GM19240 (cell line): ENCODE results near the gene ARHGAP35.
"Not testable (repeated sequence)": the region's sequence is repeated elsewhere in the genome, so short reads cannot be mapped to it uniquely, and the experiment has no call there.

ENCODE experiments used
- DNase-seq: peaks from one replicate; pipeline ENCODE4 v3.0.0; 2011; ENCODE audit warnings: low spot score; ENCODE audit not compliant: insufficient read length

Gene ARHGAP35

DNA sequence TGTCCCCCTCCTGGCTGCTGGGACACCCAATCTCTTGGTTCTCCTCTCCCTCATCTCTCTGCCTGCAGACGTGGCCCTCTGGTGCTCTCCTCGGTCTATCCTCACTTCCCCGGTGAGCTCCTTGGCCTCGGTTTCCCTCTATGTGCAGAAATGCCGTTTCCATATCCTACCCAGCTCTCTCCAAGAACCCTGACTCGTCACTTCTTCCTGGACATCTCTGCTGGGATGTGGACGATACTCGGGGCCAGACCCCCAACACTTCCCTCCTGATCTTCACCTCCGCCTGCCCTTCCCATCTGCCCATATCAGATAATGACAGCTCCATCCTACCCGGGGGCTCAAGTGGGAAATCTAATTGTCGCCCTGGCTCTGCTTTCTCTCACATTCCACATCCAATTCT lies 18.0 kb upstream of the ARHGAP35 start:
- DNase-seq: no peak

DNA sequence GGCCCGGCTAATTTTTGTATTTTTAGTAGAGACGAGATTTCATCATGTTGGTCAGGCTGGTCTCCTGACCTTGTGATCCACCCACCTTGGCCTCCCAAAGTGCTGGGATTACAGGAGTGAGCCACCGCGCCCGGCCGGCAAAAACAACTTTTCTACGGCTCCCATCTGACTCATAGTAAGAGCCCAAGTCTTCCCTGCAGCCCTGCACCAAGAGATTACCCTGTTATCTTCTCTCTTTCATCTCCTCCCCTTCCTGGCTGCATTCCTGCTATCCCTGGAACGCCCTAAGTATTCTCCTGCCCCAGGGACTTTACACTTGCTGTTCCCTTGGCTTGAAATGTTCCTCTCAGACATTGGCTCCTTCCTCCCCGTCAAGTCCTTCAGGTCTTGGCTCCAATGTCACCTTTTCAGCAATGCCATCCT lies 16.7 kb upstream of the ARHGAP35 start:
- DNase-seq: no peak

DNA sequence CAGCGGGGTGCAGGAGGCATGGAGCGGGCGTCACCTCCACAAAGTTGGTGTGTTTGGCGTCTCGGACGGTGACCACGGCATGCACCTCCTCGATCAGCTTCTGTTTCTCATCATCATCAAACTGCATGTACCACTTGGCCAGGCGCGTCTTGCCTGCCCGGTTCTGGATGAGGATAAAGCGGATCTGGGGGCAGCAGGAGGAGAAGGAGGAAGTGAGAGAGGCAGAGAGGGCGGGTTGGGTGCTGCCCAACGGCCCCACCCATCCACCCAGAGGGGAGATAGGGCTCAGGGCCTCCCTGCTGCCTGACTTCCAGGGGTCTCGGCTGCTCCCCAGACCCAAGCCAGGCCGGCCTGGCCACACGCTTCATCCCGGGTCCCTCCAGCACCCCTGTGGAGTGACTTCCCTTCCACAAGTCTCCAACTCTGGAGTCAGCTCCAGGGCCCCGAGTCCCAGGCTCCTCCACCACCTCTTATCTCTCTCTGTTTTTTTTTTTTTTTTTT lies 14.8 kb upstream of the ARHGAP35 start:
- no peak for DNase-seq

DNA sequence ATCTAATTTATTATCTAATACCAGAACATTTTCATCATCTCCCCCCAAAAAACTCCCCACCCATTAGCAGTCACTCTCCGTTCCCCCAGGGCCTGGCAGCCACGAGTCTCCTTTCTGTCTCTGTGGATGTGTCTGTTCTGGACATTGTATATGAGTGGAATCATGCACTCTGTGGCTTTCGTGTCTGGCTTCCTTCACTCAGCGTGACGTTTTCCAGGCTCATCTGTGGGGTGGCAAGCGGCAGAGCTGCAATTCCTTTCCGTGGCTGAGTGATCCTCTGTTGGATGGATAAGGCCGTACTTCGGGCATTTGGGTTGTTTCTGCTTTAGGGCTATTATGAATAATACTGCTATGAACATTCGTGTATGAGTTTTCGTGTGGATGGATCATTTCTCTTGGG lies 13.3 kb upstream of the ARHGAP35 start:
- no peak for DNase-seq

DNA sequence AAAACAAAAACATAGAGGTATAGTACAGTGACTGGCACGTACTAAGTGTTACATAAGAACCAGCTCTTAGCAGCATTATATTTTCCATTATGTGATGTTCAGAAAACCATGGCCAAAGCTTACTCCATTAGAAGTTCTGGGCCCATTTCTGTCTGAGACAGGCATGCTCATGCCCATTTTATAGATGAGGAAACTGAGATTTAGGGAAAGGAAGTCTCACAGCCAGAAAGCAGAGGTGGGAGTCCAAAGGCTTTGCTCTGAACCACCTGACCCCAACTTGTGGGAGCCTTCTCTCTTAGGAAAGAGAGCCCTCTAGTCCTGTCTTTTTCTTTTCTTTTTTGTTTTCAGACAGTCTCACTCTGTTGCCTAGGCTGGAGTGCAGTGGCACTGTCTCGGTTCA lies 12.4 kb upstream of the ARHGAP35 start:
- DNase-seq: no peak

DNA sequence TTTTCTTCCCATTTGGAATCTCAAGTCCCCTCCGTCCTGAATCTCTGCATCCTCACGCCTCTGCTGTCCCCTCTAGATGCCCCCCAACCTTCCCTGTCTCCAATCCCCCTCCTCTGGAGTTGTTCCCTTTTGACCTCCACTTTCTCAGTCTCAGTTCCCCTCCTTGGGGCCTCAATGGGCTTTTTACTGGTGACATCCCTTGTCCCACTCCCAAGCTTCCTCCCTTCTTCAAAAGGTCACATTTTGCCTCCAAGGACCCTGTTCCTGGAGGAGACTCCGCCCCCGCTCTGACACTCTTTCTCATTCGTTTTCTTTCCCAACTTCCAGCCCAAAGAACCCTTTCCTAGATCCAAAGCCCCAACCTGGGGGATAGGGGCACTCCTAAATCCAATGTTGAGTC lies 11.2 kb upstream of the ARHGAP35 start:
- no peak for DNase-seq

DNA sequence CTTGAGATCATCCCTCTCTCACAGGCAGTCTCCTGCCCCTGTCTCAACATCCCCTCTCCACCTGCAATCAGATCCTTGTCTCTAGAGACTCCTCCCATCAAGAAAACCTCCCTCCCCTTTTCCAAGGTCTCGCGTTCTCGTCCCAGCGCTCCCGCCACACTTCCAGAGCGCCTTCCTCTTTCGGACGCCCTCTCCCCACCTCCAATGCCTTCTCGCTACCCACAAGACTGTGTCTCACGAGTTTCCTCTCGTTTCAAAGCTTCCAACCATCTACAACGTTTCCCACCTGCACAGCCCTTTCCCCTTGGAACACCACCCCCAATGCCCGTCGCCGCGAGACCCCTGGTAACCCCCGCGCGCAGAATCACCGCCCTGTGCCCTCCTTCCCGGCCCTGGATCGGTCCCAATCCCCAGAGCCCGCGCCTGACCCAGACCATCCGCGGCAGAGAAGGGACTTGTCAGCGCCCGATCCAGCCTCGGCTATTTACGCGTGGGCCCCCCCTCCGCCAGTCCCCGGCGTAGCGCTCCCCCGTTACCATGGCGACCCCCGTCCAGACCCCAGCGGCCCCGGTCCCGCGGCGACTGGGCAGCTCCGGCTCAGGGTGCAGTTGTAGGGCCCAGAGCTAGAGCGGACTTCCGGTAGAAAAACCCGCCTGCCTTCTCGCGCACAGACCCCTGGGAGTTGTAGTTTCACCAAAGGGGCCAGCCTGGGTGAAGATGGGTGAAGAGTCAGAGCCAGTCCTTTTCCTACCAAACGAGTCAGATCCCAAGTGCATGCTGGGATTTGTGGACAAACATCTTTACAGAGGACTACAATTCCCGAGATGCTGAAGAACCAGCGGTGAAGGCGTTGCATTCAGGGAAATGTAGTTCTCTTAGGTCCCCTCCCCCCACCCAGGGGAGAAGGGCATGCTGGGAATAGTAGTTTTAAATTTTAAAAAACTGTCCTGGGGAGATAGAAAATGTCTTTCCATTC lies 10.3 kb upstream of the ARHGAP35 start, which contains the start of gene AP2S1:
Gene AP2S1, minus strand, starts transcription at position 619 of the 976 bp plus-strand sequence. Its CDS starts 80 bp downstream, at position 539.
- DNase-seq: peak; percentile 96

DNA sequence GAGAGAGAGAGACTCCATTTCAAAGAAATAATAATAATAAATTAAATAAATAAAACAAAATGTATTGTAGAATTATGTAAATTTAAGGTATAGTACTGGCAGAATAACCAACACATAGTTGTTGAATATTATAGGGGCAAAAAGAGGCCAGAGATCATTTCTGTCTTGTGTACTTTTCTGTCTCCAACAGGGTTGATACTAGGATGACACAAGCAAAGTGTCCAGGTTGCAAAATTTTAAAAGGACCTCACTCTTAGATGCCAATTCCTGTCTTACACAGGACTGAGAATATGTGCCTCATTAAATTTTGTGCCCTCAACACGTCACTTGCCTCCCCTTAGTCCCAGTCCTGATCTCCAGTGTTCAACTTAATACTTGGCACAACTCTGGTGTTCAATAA lies 8.0 kb upstream of the ARHGAP35 start:
- no peak for DNase-seq

DNA sequence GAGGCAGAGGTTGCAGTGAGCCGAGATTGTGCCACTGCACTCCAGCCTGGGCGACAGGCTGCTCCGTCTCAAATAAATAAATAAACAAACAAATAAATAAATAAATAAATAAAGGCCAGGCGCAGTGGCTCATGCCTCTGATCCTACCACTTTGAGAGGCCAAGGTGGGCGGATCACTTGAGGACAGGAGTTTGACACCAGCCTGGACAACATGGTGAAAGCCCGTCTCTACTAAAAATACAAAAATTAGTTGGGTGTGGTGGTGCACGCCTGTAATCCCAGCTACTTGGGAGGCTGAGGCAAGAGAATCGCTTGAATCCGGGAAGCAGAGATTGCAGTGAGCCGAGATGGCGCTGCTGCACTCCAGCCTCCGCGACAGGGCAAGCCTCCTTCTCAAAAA lies 6.1 kb upstream of the ARHGAP35 start:
- DNase-seq: not testable (repeated sequence)

DNA sequence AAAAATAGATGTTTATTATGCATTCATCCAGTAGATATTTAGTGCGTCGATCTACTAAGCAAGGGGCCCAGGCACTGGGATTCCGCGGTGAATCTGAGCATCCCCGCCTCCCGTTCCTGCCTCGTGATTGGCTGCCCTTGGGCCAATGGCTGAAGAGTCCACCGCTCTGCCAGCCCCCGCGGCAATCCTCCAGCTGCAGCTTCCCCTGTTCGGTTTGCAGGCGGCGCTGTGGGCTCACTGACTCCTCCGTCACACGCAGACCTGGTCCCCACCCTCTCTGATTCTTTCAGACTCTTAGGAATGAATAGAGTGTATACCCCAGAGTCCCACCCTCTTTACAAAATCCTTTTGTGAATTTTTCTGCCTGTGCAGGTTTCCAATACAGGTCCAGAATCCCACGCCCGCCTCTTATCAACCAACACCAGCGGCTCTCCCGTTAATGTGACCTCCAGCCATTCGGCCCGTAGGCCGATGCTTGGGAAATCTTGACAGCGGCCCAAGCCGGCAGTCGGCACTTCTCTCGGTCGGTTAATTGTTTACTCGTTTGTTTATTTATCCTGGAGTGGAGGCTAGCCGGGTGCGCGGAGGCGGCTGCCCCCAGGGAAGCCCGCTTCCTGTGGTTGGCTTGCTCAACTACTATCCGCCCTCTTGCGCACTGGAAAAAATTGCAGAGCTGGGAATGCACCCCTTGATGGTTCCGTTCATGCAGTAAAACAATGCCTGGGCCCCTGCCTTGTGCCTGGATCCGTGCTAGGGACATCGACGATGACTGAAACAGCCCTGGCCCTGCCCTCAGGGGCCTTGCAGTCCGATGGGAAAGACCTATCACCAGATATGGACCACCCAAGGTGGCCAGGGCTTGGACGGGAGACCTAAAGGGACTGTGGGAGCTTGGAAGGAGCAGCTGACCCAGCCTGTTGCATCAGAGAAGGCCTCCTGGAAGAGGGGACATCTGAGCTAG lies 4.5 kb upstream of the ARHGAP35 start:
- peak; percentile 53 for DNase-seq

DNA sequence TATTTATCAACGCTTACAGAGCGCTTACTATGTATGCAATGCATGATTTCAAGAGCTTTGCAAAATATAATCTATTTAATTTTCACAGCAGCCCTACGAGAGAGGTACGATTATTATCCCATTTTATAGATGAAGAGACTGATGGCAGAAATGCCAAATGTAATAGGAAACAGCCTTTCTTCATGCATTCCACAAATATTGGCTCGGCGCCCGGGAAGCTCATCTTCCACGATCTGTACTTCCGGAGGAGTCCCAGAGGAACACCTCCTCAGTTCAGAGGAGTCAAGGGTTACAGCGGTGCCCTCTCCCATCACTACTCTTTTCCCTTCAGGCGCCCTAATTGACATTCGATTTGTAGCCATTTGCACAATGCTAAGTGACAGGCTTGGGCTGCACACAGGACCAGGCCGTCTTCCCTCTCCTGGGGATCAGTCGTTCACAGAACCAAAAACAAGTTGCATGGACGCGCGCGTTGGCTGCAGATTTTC lies 1.1 kb upstream of the ARHGAP35 start:
- DNase-seq: no peak

DNA sequence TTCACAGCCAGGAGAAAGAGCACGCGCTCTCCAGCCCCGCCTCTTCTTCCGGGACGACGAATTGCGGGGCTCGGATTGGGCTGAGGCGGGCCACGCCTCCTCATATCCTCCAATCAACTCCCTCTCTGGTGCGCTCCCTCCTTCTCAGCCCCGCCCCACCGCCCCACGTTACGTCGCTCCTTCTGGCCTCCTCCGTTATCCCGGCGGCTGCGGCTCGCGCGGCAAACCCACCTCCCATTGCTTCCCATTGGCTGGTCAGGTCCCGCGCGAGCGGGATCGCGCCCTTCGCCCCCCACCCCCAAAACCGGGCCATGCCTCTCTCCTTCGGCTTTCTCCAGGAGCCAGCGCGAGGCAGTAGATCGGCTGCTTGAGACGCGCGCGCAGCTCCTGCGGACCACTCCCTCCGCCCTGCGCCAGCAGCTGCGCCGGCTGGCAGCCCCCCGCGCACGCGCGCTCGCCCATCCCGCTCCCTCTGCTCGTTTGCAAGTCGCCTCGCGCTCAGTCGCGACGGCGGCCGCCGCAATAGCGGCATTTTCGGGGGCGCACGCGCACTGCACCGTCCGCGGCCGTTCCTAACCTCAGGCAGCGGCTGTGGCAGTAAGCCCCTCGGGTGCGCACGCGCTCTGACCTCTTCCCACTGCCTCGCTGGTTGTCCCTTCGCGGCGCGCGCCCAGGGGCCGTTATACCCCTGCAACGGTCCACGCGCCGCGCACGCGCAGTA lies 512 bp upstream of the ARHGAP35 start:
- peak; percentile 73 for DNase-seq

DNA sequence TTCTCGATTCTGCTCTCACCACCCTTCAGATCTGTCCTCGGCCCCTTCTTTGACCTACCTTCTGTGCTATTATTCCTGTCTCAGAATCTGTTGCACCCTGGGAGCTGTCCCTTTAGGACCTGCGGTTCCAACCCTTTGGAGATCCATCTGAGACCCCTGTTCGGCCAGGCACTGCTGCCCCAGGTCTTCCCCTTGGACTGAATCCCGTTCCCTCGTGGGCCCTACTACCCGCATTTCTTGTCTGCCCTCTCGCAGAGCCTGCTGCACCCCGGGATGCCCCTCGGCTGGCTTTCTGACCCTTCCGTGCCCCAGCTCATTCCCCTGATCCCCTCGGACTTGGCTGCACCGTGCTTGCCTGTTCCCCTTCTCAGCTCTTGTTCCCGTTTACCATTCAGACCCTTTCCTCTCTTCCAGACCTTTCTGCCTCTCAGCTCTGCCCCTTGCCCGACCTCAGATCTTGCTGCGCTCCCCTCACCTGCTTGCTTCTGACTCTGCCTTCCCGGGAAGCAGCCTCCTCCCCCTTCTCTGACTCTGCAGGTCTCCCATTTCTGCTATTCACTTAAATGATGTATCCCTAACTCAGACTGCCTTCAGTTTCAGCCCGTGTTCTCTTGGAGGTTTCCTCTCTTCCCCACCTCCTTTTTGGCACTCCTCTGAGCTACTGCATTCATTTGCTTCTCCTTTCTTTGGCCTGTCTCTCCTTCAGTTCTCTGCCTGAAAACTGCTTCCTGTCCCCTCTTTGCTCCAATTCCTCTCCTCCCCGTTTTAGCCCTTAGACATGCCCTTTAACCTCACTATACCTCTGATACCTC lies 1.1 kb downstream of the ARHGAP35 start:
- no peak for DNase-seq

DNA sequence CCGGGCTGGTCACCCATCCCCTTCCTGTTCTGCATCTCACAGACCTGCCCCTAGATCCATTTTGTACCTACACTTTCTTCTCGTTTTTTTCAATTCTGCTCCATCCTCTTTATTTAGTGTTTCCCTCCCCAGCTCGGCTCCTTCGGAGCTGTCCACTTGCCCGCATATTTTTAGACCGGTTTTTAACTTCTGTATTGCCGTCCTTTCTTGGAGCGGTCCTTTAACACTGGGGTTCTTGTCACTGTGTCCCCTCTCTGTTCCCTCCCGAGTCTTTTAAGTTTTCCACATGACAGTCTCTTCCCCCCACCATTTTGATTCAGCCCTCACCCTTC lies 1.7 kb downstream of the ARHGAP35 start:
- no peak for DNase-seq

DNA sequence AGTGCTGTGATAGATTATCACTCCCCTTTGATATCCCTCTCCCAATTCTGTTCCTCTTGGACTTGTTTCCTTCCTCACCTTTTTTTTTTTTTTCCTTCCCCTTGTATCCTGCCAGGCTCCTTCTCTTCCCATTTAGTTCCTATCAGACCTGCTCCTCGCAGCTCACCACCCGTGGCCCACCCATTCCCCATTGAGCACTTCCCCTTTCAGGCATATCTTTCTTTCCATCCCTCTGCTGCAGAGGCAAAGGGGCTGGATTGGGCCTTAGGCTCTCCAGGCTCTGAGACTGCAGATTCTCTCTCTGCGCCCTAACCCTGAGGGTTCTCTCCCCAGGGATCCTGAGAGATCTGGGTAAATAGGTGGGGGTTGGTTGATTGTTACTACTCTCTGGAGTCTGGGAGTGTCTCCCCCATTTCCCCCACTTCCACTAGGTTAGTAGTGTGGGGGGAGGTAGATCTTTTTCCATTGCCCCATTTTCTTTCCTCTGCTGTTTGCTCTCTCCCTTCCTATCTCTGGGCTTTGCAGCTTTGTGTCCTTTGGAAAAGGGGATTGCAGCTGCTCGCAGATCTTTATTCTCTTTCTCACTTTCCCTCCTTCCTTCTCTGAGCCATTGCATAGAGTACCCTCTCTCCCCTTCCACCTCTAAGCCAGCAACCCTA lies 2.3 kb downstream of the ARHGAP35 start:
- DNase-seq: no peak

DNA sequence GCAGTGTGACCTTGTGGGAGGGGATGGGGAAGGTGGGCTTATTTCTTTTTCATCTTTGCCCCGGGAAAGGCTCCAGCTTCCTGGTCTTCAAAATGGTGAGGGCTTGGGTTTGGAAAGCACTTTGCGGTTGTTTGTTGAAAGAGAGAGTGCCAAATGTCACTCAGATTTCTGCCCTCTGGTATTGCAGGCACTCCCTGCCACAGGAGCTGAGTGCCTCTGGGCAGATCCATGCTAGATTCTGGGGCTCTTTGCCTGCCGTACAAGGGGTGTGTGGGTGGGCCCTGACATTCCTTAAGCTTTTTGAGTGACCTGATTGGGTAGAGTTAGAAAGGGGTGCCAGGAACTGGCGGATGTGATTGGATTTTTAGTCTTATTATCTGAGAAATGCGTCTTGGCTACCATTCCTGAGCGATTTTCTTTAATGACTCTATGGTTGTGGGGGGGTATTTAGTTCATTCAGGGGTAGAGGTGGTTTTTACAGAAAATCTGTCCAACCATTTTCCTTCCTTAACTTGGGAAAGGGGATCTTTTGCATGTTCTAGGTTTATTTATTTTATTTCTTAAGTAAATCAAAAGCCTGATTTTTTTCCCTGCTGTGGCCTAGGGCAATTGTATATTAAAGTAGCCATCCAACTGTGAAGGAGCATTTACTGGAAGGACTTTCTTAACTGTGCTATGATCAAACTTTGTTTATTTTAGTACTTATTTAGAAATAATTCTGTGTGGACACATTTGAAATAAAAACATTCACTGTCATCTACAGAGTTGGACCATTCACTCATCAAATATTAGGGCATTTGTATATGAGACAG lies 3.2 kb downstream of the ARHGAP35 start:
- no peak for DNase-seq

DNA sequence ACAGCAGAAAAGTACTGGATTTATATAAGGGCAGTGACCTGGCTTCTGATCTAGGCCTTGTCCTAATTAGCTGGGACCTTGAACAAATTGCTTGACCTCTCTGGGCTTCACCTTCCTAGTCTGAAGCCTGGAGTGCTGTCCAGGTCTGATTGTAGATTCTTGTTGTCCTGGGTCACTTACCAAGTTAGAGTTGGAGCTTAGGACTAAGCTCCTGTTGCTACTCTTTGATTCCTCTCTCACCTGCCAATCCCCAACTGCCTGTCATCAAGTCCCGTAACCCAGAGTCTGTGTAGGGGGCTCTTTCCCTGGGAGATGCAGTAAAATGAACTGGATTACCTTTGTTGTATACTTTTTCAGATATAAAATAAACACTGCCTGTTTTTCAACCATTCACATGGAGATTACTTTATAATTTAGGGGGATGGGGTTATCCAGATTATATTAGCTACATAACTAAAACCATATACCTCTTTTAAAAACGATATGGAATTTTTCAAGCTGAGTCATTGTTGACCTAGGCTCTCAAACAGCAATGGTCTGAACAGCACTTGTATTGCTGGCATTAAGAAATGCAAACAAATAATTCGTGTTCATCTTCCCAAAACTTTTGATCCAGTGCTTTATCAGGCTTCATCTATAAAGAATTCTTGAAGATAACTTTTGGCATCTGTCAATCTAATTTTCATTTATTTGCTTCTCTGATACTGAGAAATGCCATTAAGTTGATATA lies 5.8 kb downstream of the ARHGAP35 start:
- no peak for DNase-seq

DNA sequence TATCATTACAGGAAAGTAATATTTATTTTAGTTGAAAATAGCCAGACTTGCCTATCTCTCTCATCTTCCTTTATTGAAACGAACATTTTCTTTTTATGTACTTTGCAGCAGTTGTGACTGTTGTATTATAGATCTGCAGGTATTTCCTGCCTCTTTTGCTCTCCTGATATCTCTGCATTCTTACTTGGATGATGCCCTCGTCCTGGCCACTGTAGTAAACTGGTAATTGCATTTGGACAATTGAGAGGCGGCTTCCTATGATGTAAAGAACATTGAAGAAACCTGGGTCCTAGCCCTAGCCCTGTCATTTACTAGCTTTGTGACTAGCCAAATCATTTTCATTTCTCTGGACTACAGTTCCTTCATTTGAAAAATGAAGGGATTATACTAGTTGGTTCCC lies 6.4 kb downstream of the ARHGAP35 start:
- DNase-seq: no peak
